Effector memory CD4-positive, alpha-beta T cell (primary cell): Measurements from ENCODE around the gene PEMT.

Experiments
- DNase-seq, 3 donors: peaks; one replicate each; pipeline ENCODE4 v3.0.0-alpha.2; 2020
- H3K27ac ChIP-seq: 2 replicates; pipeline ENCODE4 v1.7.0; 2013; ENCODE audit warnings: mild to moderate bottlenecking, low read length, moderate library complexity; ENCODE audit not compliant: insufficient read depth, poor library complexity, severe bottlenecking
- H3K27me3 ChIP-seq: replicated peaks from 2 replicates; pipeline ENCODE4 v1.7.0; 2013; ENCODE audit warnings: mild to moderate bottlenecking, low read length; ENCODE audit not compliant: insufficient read depth, control insufficient read depth, poor library complexity, severe bottlenecking
- H3K36me3 ChIP-seq: 2 replicates; pipeline ENCODE4 v1.7.0; 2013; ENCODE audit warnings: mild to moderate bottlenecking, low read length, moderate library complexity; ENCODE audit not compliant: control insufficient read depth, insufficient read depth
- H3K4me1 ChIP-seq: 2 replicates; pipeline ENCODE4 v1.7.0; 2013; ENCODE audit warnings: low read length, mild to moderate bottlenecking; ENCODE audit not compliant: control insufficient read depth, insufficient read depth, poor library complexity, severe bottlenecking
- H3K4me3 ChIP-seq: 2 replicates; pipeline ENCODE4 v1.7.0; 2013; ENCODE audit warnings: low read length, low read depth, mild to moderate bottlenecking; ENCODE audit not compliant: insufficient read depth, poor library complexity, severe bottlenecking
- H3K9me3 ChIP-seq: 2 replicates; pipeline ENCODE4 v1.7.0; 2013; ENCODE audit warnings: mild to moderate bottlenecking, low read length, moderate library complexity; ENCODE audit not compliant: control insufficient read depth

Gene PEMT

DNA sequence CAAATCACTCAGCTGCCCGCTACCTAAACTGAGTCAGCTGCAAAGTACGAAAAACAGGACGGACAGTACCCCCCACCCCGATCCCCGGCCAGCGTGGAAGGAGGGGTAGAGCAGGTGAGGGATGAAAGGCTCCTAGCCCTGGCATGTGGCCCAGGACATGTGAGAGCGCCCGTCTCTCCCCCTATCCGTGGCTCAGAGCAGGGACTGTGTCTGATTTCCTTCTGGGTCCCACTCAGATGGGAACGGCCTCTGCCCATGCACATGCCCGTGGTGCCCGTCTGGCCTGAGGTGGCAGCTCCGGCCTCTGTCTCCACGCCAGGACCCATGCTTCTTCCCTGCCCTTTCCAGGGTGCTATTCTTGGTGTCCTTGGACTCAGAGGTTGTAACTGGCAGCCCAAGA is 65.1 kb downstream of the PEMT start:
- no peak for DNase-seq
- no peak overlapping the region for H3K4me3 ChIP-seq
- no peaks in the 10 kb centered on the region for H3K27me3 ChIP-seq
- no peaks in the 10 kb centered on the region for H3K4me1 ChIP-seq
- no peaks in the 10 kb centered on the region for H3K36me3 ChIP-seq
- H3K27ac ChIP-seq, result no peak overlapping the region
- no peaks in the 10 kb centered on the region for H3K9me3 ChIP-seq

DNA sequence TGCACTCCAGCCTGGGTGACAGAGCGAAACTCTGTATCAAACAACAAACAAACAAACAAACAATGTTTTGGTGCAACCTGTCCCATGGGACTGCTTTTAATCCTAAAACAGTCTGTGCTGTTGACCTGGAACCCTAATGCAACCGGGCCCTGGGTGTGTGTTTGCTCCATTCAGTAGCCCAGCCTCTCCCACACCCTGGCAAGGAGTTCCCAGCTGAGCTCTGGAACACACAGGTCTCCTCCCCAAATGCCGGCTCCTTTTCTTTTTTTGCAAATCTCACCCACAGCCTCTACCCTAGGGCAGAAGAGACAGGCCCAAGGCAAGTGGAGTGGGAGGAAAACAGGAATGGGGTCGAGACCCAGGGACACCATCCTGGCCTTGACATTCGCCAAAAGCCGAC is 65.6 kb downstream of the PEMT start:
- Histone ChIP-seq H3K27ac (no peak overlapping the region), H3K27me3 (no peaks in the 10 kb centered on the region), H3K4me3 (no peak overlapping the region), H3K9me3 (no peaks in the 10 kb centered on the region), H3K4me1 (no peaks in the 10 kb centered on the region), H3K36me3 (no peaks in the 10 kb centered on the region)
- no peak for DNase-seq

DNA sequence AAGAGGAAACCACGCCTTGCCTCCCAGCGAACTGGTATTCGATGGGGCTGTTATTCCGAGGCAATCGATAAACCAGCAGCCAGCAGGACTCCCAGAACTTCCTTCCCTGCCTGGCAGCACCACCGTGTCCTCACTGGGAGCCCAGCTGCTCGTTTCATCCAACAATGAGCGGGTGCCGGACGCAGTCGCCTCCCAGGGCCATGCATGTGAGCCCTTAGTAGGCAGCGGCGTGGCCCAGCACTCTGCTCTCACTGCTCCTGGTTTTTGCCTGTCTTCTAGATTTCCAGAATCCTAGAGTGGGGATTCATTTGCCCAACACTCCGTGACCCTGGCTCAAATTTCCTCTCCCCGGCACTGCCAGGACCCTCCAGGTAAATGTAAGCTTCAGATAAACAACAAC is 66.2 kb downstream of the PEMT start:
- no peak overlapping the region for H3K4me3 ChIP-seq
- H3K36me3 ChIP-seq, result peaks cover 4% of the 10 kb centered on the region
- H3K27ac ChIP-seq, result no peak overlapping the region
- no peaks in the 10 kb centered on the region for H3K27me3 ChIP-seq
- no peaks in the 10 kb centered on the region for H3K9me3 ChIP-seq
- H3K4me1 ChIP-seq, result no peaks in the 10 kb centered on the region
- DNase-seq, result no peak

DNA sequence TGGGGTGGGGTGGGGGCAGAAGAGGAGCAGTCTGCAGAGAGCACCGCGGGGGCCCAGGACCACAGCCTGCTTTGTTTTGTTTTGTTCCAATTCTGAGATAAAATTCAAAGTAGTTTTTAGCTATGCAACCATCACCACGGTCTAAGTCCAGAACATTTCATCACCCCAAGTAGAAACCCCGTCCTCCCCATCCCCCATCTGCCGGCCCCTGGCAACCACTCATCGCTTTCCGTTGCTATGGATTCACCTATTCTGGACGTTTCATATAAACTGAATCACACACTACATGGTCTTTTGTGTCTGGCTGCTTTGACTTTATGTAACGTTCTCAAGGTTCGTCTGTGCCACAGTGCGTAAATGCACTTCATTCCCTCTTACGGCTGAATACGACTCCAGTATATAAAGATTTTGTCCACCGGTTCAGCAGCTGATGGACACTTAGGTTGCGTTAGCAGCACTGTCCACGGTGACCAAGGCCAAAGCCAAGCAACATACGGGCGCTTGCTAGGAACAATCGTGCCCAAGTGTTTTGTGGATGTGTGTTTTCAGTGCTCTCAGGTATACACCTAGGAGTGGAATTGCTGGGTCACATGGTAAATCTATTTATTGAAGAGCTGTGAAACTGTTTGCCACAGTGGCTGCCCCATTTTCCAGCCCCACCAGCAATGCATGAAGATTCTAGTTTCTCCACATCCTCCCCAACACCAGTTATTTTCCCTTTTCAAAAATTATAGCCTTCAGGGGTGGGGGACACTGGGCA is 67.6 kb downstream of the PEMT start:
- Histone ChIP-seq H3K27ac (no peak overlapping the region), H3K4me1 (no peaks in the 10 kb centered on the region), H3K36me3 (peaks cover 8% of the 10 kb centered on the region), H3K27me3 (no peaks in the 10 kb centered on the region), H3K4me3 (no peak overlapping the region), H3K9me3 (no peaks in the 10 kb centered on the region)
- no peak for DNase-seq

DNA sequence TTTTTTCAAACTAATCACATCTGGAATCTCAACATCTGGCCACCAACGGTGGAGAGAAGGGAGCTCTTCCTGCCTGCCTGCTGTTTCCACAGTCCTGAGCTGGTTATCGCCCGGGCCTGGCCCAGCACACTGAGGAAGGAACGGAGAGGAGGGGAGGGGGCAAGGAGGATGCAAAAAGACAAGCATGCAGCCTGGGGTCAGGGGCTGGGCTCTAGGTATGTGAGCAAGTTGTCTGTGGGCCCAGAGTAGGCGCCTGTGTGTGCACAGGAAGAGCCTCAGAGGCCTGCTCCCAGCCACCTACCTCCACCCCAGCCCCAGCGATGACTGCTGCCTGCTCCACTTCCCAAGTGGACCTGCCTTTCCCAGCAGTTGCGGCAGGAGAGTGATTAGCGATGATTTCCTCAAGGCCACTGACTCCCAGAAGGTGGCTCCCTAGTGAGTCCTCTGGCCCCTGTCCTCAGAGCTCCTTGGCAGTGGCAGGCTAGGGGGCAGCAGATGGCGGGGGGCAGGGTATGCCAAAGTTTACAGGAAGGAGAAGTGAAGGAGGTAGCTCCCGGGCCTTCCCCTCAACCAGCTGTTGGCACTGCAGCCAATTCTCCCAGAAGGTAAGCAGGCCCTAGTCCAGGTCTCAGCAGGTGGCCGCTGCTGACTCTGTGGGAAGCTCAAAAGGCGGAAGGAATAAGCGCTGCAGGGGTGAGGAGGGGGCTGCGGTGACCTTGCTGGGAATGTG is 68.3 kb downstream of the PEMT start:
- H3K36me3 ChIP-seq, result peaks cover 8% of the 10 kb centered on the region
- H3K9me3 ChIP-seq, result no peaks in the 10 kb centered on the region
- no peak for DNase-seq
- no peak overlapping the region for H3K4me3 ChIP-seq
- no peaks in the 10 kb centered on the region for H3K4me1 ChIP-seq
- no peaks in the 10 kb centered on the region for H3K27me3 ChIP-seq
- H3K27ac ChIP-seq, result no peak overlapping the region

DNA sequence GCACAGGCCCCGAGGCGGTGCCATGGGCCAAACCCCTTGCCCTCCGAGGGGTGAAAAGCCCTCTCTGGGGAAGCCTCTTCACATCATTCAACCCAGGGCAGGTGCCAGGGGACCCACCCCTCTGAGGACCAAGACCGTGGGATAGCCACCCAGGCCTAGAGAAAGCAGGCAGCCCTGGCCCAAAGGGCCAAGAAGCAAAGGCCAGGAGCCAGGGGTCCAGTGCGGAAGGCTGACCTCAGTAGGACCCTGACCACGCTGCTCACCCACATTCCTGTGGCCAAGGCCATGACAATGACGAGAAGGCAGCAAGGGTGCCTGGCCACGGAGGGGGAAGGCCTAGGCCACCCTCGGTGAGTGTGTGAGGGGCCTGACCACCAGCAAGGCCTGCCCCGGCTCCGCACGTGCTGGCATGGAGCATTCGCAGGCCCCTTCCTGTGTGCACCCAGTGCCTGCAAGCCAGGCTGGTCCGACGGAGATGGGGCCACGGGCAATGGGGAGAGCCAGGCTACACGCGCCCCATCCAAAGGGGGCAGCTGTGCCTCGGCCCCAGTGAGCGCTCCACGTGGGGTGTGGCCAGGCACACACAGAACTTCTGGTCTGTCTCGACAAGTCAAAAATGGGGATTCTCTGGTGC is 70.8 kb downstream of the PEMT start:
- Histone ChIP-seq H3K9me3 (no peaks in the 10 kb centered on the region), H3K4me1 (no peaks in the 10 kb centered on the region), H3K36me3 (peaks cover 8% of the 10 kb centered on the region), H3K27me3 (no peaks in the 10 kb centered on the region), H3K27ac (no peak overlapping the region), H3K4me3 (no peak overlapping the region)
- DNase-seq, result no peak

DNA sequence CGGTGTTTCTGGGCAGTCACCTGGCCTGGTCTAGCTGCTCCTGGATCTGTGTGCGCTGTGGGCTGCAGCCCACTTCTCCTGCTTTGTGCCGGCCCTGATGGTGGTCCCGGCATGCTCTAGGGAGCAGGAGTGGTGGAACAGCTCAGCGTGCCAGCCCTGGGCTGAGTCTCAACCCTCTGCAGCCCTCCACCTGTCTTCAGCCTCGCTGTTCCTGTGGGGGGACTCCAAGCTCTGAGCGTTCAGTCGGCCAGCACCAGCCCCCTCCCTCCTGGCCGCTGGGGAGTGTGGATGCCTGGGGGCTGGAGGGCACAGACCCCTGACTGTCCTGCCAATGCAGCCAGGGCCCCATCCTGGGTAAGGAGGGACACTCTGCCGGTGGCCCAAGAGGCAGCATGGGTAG is 71.6 kb downstream of the PEMT start:
- H3K36me3 ChIP-seq, result peaks cover 8% of the 10 kb centered on the region
- no peak overlapping the region for H3K27ac ChIP-seq
- no peaks in the 10 kb centered on the region for H3K9me3 ChIP-seq
- no peaks in the 10 kb centered on the region for H3K27me3 ChIP-seq
- no peak overlapping the region for H3K4me3 ChIP-seq
- DNase-seq, result no peak
- no peaks in the 10 kb centered on the region for H3K4me1 ChIP-seq

DNA sequence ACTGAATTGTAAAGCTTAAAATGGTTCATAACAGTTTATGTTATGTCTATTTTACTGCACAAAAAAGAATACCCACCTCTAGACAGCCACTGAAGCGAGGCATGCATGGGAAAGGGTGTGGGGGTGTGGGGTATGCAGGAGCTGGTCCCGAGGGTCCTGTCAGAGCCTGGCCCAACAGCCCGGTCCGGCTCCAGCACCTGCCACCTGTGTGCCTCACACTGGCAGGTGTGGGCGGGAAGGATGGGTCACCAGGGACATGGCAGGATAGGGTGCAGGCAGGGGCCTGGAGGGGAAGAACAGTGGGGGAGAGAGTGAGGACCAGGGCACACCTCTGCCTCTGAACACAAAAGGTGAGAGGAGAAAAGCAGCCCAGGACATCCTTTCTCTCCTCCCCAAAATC is 72.6 kb downstream of the PEMT start:
- Histone ChIP-seq H3K27me3 (no peaks in the 10 kb centered on the region), H3K4me1 (no peaks in the 10 kb centered on the region)

DNA sequence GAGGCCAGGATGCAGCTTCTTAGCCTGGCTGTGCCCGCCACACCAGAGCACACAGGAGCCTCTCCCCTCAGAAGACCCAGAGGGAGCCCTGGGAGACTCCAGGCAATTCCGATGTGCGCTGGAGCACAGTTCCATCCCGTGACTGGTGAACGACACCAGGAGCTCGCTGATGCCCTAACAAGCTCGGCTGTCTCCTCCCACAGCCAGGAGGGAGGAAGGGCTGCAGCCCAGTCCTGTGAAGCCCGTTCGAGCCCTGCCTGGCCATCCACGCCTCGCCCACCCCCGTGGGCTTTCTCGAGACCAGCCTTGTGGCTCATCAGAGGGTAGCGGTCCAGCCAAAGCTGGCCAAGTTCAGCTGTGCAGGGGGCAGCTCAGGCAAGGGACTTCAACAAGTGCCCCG is 73.5 kb downstream of the PEMT start:
- Histone ChIP-seq H3K36me3 (peaks cover 8% of the 10 kb centered on the region), H3K27ac (no peak overlapping the region), H3K27me3 (no peaks in the 10 kb centered on the region), H3K4me3 (no peak overlapping the region), H3K4me1 (no peaks in the 10 kb centered on the region), H3K9me3 (no peaks in the 10 kb centered on the region)
- DNase-seq, result no peak

More for the DNA sequence above, 72.6 kb downstream of the PEMT start:
- Histone ChIP-seq H3K36me3 (peaks cover 8% of the 10 kb centered on the region), H3K9me3 (no peaks in the 10 kb centered on the region), H3K4me3 (no peak overlapping the region), H3K27ac (no peak overlapping the region)
- no peak for DNase-seq
